ENCODE results near the gene FABP2. TPM values are rescaled to one million over a fixed set of nuclear protein-coding genes. Genes with fewer than 3 reads are reported as not detected.
"Not testable (repeated sequence)": the region's sequence is repeated elsewhere in the genome, so short reads cannot be mapped to it uniquely, and the experiment has no call there.

The FABP2 gene
- polyA plus RNA-seq, 3 donors from 2014 or later = not detected

GRCh38 chr4:119300101-119300978 is 21.6 kb downstream of the FABP2 start:
- DNase-seq = peak; percentile 93
- H3K27me3 Mint-ChIP-seq (ENCODE audit: low read depth in 3 of 3) = peaks cover 9 to 12% (median 10%) of the 10 kb centered on the region in 3 donors

GRCh38 chr4:119299741-119300100 is 22.2 kb downstream of the FABP2 start:
- Mint-ChIP-seq H3K27me3 (ENCODE audit: low read depth in 3 of 3) (peaks cover 9 to 12% (median 10%) of the 10 kb centered on the region in 3 donors), H3K4me3 (peak overlapping the region; percentile 86 to 99 (median 93)), H3K4me1 (peaks cover 36 to 53% of the 10 kb centered on the region in 2 donors), H3K9me3 (no peaks in the 10 kb centered on the region), H3K27ac (peak overlapping the region; percentile 94 to 99 (median 98)), H3K36me3 (peaks cover 3 to 13% (median 11%) of the 10 kb centered on the region in 3 donors)
- peak in 1 of 3 donors; percentile 7 for DNase-seq

More at GRCh38 chr4:119300101-119300978, 21.6 kb downstream of the FABP2 start:
- peaks cover 3 to 13% (median 11%) of the 10 kb centered on the region in 3 donors for H3K36me3 Mint-ChIP-seq
- peaks cover 36 to 53% of the 10 kb centered on the region in 2 donors for H3K4me1 Mint-ChIP-seq
- peak overlapping the region; percentile 86 to 99 (median 93) for H3K4me3 Mint-ChIP-seq
- H3K27ac Mint-ChIP-seq = peak overlapping the region; percentile 94 to 99 (median 98)
- no peaks in the 10 kb centered on the region for H3K9me3 Mint-ChIP-seq

- Mint-ChIP-seq H3K36me3 (peaks cover 3 to 13% (median 11%) of the 10 kb centered on the region in 3 donors), H3K9me3 (no peaks in the 10 kb centered on the region), H3K27me3 (ENCODE audit: low read depth in 3 of 3) (peaks cover 9 to 12% (median 10%) of the 10 kb centered on the region in 3 donors), H3K4me1 (peaks cover 36 to 53% of the 10 kb centered on the region in 2 donors), H3K4me3 (peak overlapping the region; percentile 86 to 99 (median 93)), H3K27ac (peak overlapping the region; percentile 94 to 99 (median 98))
- peak in 1 of 3 donors; percentile 10 for DNase-seq
These were observed 22.7 kb downstream of the FABP2 start for GRCh38 chr4:119299260-119299671.

GRCh38 chr4:119297795-119298194 is 24.1 kb downstream of the FABP2 start:
- no peak for DNase-seq

GRCh38 chr4:119296356-119296755 is 25.6 kb downstream of the FABP2 start:
- peaks cover 35 to 50% of the 10 kb centered on the region in 2 donors for H3K4me1 Mint-ChIP-seq
- peak overlapping the region in 1 of 6 donors; percentile 43 for H3K27ac Mint-ChIP-seq
- peaks cover 9 to 10% (median 9%) of the 10 kb centered on the region in 3 donors for H3K27me3 Mint-ChIP-seq (ENCODE audit: low read depth in 3 of 3)
- H3K9me3 Mint-ChIP-seq = no peaks in the 10 kb centered on the region
- H3K36me3 Mint-ChIP-seq = peaks cover 7 to 21% (median 18%) of the 10 kb centered on the region in 3 donors
- DNase-seq = no peak
- H3K4me3 Mint-ChIP-seq = no peak overlapping the region

More at GRCh38 chr4:119297795-119298194, 24.1 kb downstream of the FABP2 start:
- peaks cover 36 to 53% of the 10 kb centered on the region in 2 donors for H3K4me1 Mint-ChIP-seq
- peak overlapping the region in 4 of 6 donors; percentile 67 to 98 (median 90) for H3K27ac Mint-ChIP-seq
- H3K27me3 Mint-ChIP-seq (ENCODE audit: low read depth in 3 of 3) = peaks cover 9 to 10% (median 9%) of the 10 kb centered on the region in 3 donors
- peak overlapping the region in 2 of 5 donors; percentile 36 to 99 for H3K4me3 Mint-ChIP-seq
- H3K9me3 Mint-ChIP-seq = no peaks in the 10 kb centered on the region
- H3K36me3 Mint-ChIP-seq = peaks cover 3 to 13% (median 11%) of the 10 kb centered on the region in 3 donors

DNA sequence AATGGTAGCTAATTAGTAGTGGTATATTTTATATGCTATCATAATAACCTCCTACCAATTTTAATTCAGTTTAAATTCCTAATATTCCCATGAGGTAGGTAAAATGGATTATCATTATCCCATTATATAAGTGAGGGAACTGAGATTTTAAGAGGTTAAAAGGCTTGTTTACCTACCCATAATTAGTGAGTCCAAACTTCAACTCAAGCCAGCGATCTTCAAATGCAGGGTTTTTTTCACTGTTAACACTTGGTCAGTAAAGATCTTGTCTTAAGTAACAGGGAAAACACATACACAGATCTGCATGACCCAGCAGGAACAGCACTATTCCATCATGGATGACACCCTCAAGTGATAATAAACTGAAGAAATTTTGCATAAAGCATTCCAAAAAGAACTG is 31.3 kb downstream of the FABP2 start:
- Mint-ChIP-seq H3K27ac (no peak overlapping the region), H3K9me3 (no peaks in the 10 kb centered on the region), H3K4me1 (no peaks in the 10 kb centered on the region), H3K4me3 (no peak overlapping the region), H3K36me3 (peaks cover 3 to 10% (median 9%) of the 10 kb centered on the region in 3 donors), H3K27me3 (ENCODE audit: low read depth in 3 of 3) (no peaks in the 10 kb centered on the region)
- DNase-seq = no peak

- Mint-ChIP-seq H3K36me3 (peaks cover 3 to 10% (median 9%) of the 10 kb centered on the region in 3 donors), H3K27me3 (ENCODE audit: low read depth in 3 of 3) (no peaks in the 10 kb centered on the region), H3K27ac (no peak overlapping the region), H3K4me3 (no peak overlapping the region), H3K9me3 (no peaks in the 10 kb centered on the region), H3K4me1 (peaks cover 4 to 9% of the 10 kb centered on the region in 2 donors)
- no peak for DNase-seq
These were observed 32.6 kb downstream of the FABP2 start for GRCh38 chr4:119289313-119289712.

GRCh38 chr4:119286377-119287002 is 35.4 kb downstream of the FABP2 start:
- Mint-ChIP-seq H3K4me3 (no peak overlapping the region), H3K9me3 (no peaks in the 10 kb centered on the region), H3K36me3 (no peaks in the 10 kb centered on the region), H3K27ac (no peak overlapping the region), H3K4me1 (peaks cover 8 to 15% of the 10 kb centered on the region in 2 donors), H3K27me3 (ENCODE audit: low read depth in 3 of 3) (peaks cover 0 to 1% (median 0%) of the 10 kb centered on the region in 3 donors)
- peak; percentile 19 to 37 (median 20) for DNase-seq

GRCh38 chr4:119284876-119285780 is 36.8 kb downstream of the FABP2 start:
- H3K4me3 Mint-ChIP-seq = peak overlapping the region; percentile 46 to 77 (median 73)
- peaks cover 12 to 26% of the 10 kb centered on the region in 2 donors for H3K4me1 Mint-ChIP-seq
- no peaks in the 10 kb centered on the region for H3K9me3 Mint-ChIP-seq
- DNase-seq = no peak
- H3K27ac Mint-ChIP-seq = peak overlapping the region; percentile 36 to 80 (median 59)
- peaks cover 5% of the 10 kb centered on the region in 3 donors for H3K36me3 Mint-ChIP-seq
- H3K27me3 Mint-ChIP-seq (ENCODE audit: low read depth in 3 of 3) = peaks cover 0 to 1% (median 0%) of the 10 kb centered on the region in 3 donors

- Mint-ChIP-seq H3K4me3 (no peak overlapping the region), H3K36me3 (peaks cover 8% of the 10 kb centered on the region in 3 donors), H3K27me3 (ENCODE audit: low read depth in 3 of 3) (peaks cover 0 to 1% (median 0%) of the 10 kb centered on the region in 3 donors), H3K4me1 (peaks cover 12 to 31% of the 10 kb centered on the region in 2 donors), H3K9me3 (no peaks in the 10 kb centered on the region), H3K27ac (no peak overlapping the region)
- no peak for DNase-seq
These were observed 40.5 kb downstream of the FABP2 start for GRCh38 chr4:119281393-119281792.

- not testable (repeated sequence) for H3K9me3 Mint-ChIP-seq; H3K27ac Mint-ChIP-seq; H3K27me3 Mint-ChIP-seq (ENCODE audit: low read depth in 3 of 3); H3K4me3 Mint-ChIP-seq; DNase-seq; H3K36me3 Mint-ChIP-seq
- peaks cover 11 to 25% of the 10 kb centered on the region in 2 donors for H3K4me1 Mint-ChIP-seq
These were observed 42.0 kb downstream of the FABP2 start for GRCh38 chr4:119279945-119280344.

DNA sequence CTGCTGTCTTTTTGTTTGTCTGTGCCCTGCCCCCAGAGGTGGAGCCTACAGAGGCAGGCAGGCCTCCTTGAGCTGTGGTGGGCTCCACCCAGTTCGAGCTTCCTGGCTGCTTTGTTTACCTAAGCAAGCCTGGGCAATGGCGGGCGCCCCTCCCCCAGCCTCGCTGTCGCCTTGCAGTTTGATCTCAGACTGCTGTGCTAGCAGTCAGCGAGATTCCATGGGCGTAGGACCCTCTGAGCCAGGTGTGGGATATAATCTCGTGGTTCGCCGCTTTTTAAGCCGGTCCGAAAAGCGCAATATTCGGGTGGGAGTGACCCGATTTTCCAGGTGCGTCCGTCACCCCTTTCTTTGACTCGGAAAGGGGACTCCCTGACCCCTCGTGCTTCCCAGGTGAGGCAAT is 42.4 kb downstream of the FABP2 start:
- H3K4me3 Mint-ChIP-seq; H3K9me3 Mint-ChIP-seq; H3K36me3 Mint-ChIP-seq; DNase-seq; H3K27ac Mint-ChIP-seq; H3K27me3 Mint-ChIP-seq (ENCODE audit: low read depth in 3 of 3): not testable (repeated sequence)
- H3K4me1 Mint-ChIP-seq = peaks cover 8 to 21% of the 10 kb centered on the region in 2 donors
